Mesenchymal stem cell (in vitro differentiated cells and primary cell): Measurements from ENCODE around the gene VTN.

Source experiments
- DNase-seq: peaks from one replicate; pipeline ENCODE4 v3.0.0-alpha.2; 2013
- H2AFZ ChIP-seq: one replicate; pipeline ENCODE4 v1.6.1; 2013; ENCODE audit warnings: low read depth, mild to moderate bottlenecking, control low read depth, inconsistent platforms, low read length, moderate library complexity
- H2AK5ac ChIP-seq: 2 replicates; pipeline ENCODE4 v1.6.1; 2013; ENCODE audit warnings: low read length, moderate library complexity, mild to moderate bottlenecking, inconsistent platforms; ENCODE audit not compliant: severe bottlenecking
- H2BK120ac ChIP-seq: one replicate; pipeline ENCODE4 v1.6.1; 2013; ENCODE audit warnings: low read depth, mild to moderate bottlenecking, inconsistent platforms, low read length, moderate library complexity
- H2BK12ac ChIP-seq, 2 experiments: one replicate each; pipeline ENCODE4 v1.6.1; 2013; ENCODE audit warnings: inconsistent platforms in 2 of 2, low read length in 2 of 2, mild to moderate bottlenecking in 2 of 2, moderate library complexity in 2 of 2, control low read depth in 1 of 2
- H2BK15ac ChIP-seq: one replicate; pipeline ENCODE4 v1.6.1; 2013; ENCODE audit warnings: mild to moderate bottlenecking, low read depth, inconsistent platforms; ENCODE audit not compliant: poor library complexity, severe bottlenecking
- H2BK5ac ChIP-seq: 2 replicates; pipeline ENCODE4 v1.6.1; 2013; ENCODE audit warnings: low read depth, mild to moderate bottlenecking, low read length, control low read depth, inconsistent platforms; ENCODE audit not compliant: poor library complexity, severe bottlenecking
- H3K14ac ChIP-seq, 2 experiments: one replicate each; pipeline ENCODE4 v1.6.1; 2013; ENCODE audit warnings: inconsistent platforms in 2 of 2, low read length in 2 of 2, control low read depth in 1 of 2, mild to moderate bottlenecking in 1 of 2, moderate library complexity in 1 of 2
- H3K18ac ChIP-seq, 2 experiments: one replicate each; pipeline ENCODE4 v1.6.1; 2013; ENCODE audit warnings: inconsistent platforms in 2 of 2, low read length in 2 of 2, control low read depth in 1 of 2, low read depth in 1 of 2, mild to moderate bottlenecking in 1 of 2
- H3K23ac ChIP-seq, 2 experiments: one replicate each; pipeline ENCODE4 v1.6.1; 2013; ENCODE audit warnings: inconsistent platforms in 2 of 2, low read length in 2 of 2, mild to moderate bottlenecking in 2 of 2, moderate library complexity in 2 of 2, control low read depth in 1 of 2
- H3K27ac ChIP-seq: 2 replicates; pipeline ENCODE4 v1.5.1; 2013; ENCODE audit warnings: mild to moderate bottlenecking, moderate library complexity, low read length, control low read depth, inconsistent platforms; ENCODE audit not compliant: poor library complexity, severe bottlenecking
- H3K27me3 ChIP-seq, 2 experiments: 2 replicates each; pipeline versions ENCODE4 v1.6.1 to v1.7.0; 2013; ENCODE audit warnings: low read length in 2 of 2, mild to moderate bottlenecking in 2 of 2, moderate library complexity in 2 of 2, control low read depth in 1 of 2, inconsistent platforms in 1 of 2; ENCODE audit not compliant: control insufficient read depth in 1 of 2, insufficient read depth in 1 of 2
- H3K36me3 ChIP-seq, 2 experiments: 2 replicates each; pipeline versions ENCODE4 v1.6.1 to v1.7.0; 2013; ENCODE audit warnings: low read length in 2 of 2, control low read depth in 1 of 2, inconsistent platforms in 1 of 2, low read depth in 1 of 2, mild to moderate bottlenecking in 1 of 2; ENCODE audit not compliant: insufficient read depth in 2 of 2, control insufficient read depth in 1 of 2
- H3K4ac ChIP-seq, 2 experiments: one replicate each; pipeline ENCODE4 v1.6.1; 2013; ENCODE audit warnings: inconsistent platforms in 2 of 2, low read length in 2 of 2, mild to moderate bottlenecking in 2 of 2, moderate library complexity in 2 of 2, control low read depth in 1 of 2, low read depth in 1 of 2
- H3K4me1 ChIP-seq: 2 replicates; pipeline ENCODE4 v1.6.1; 2013; ENCODE audit warnings: low read depth, low read length, control low read depth; ENCODE audit not compliant: control insufficient read depth, insufficient read depth
- H3K4me2 ChIP-seq: 2 replicates; pipeline ENCODE4 v1.6.1; 2013; ENCODE audit warnings: low read length, mild to moderate bottlenecking, inconsistent platforms; ENCODE audit not compliant: poor library complexity, severe bottlenecking
- H3K4me3 ChIP-seq, 2 experiments: 2 replicates each; pipeline versions ENCODE4 v1.5.1 to v1.7.0; 2013; ENCODE audit warnings: low read length in 2 of 2, mild to moderate bottlenecking in 2 of 2, control low read depth in 1 of 2, low read depth in 1 of 2; ENCODE audit not compliant: insufficient read depth in 1 of 2
- H3K79me1 ChIP-seq: replicated peaks from 2 replicates; pipeline ENCODE4 v1.6.1; 2013; ENCODE audit warnings: mild to moderate bottlenecking, control low read depth, low read length, inconsistent platforms; ENCODE audit not compliant: poor library complexity, severe bottlenecking
- H3K9ac ChIP-seq: 2 replicates; pipeline ENCODE4 v1.7.0; 2013; ENCODE audit warnings: mild to moderate bottlenecking, low read length, moderate library complexity
- H3K9me3 ChIP-seq: 2 replicates; pipeline ENCODE4 v1.7.0; 2013; ENCODE audit warnings: mild to moderate bottlenecking, low read length; ENCODE audit not compliant: control insufficient read depth
- H4K8ac ChIP-seq: one replicate; pipeline ENCODE4 v1.6.1; 2013; ENCODE audit warnings: inconsistent platforms, mild to moderate bottlenecking, low read length, moderate library complexity
- H4K91ac ChIP-seq: one replicate; pipeline ENCODE4 v1.6.1; 2013; ENCODE audit warnings: mild to moderate bottlenecking, low read length, inconsistent platforms
- WGBS: methylation state at CpG from one replicate; pipeline ENCODE4 v1.1.7; 2013; ENCODE audit warnings: mixed read lengths; 5-methylcytosine and 5-hydroxymethylcytosine counted together

Gene VTN

DNA sequence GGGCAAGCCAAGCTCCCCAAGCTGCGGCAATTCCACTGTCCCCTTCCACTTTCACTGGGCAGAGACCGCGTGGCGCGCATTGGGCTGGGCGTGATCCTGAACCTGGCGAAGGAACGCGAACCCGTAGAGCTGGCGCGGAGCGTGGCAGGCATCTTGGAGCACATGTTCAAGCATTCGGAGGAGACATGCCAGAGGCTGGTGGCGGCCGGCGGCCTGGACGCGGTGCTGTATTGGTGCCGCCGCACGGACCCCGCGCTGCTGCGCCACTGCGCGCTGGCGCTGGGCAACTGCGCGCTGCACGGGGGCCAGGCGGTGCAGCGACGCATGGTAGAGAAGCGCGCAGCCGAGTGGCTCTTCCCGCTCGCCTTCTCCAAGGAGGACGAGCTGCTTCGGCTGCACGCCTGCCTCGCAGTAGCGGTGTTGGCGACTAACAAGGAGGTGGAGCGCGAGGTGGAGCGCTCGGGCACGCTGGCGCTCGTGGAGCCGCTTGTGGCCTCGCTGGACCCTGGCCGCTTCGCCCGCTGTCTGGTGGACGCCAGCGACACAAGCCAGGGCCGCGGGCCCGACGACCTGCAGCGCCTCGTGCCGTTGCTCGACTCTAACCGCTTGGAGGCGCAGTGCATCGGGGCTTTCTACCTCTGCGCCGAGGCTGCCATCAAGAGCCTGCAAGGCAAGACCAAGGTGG lies 11.2 kb upstream of the VTN start:
- no peak for DNase-seq
- H3K27me3 ChIP-seq: peaks cover 16 to 33% of the 10 kb centered on the region in 2 experiments
- H3K27ac ChIP-seq: no peak overlapping the region
- H3K14ac ChIP-seq: no peak overlapping the region
- no peak overlapping the region for H2AK5ac ChIP-seq
- H3K4ac ChIP-seq: no peak overlapping the region
- H4K8ac ChIP-seq: peak overlapping the region; percentile 42
- no peak overlapping the region for H2AFZ ChIP-seq
- no peak overlapping the region for H3K4me2 ChIP-seq
- H3K9ac ChIP-seq: no peak overlapping the region
- H3K9me3 ChIP-seq: no peaks in the 10 kb centered on the region
- H3K4me3 ChIP-seq: peak overlapping the region in 1 of 2 experiments; percentile 30
- peak overlapping the region; percentile 72 for H4K91ac ChIP-seq
- WGBS: 22% methylated on average over 70 of the region's 72 CpGs
- H2BK5ac ChIP-seq: no peak overlapping the region
- peaks cover 11% of the 10 kb centered on the region for H3K4me1 ChIP-seq
- no peak overlapping the region for H3K23ac ChIP-seq
- H3K36me3 ChIP-seq: peaks cover 3 to 18% of the 10 kb centered on the region in 2 experiments
- no peak overlapping the region for H2BK12ac ChIP-seq
- H3K18ac ChIP-seq: no peak overlapping the region
- peaks cover 1% of the 10 kb centered on the region for H3K79me1 ChIP-seq
- H2BK120ac ChIP-seq: no peak overlapping the region
- H2BK15ac ChIP-seq: no peak overlapping the region

DNA sequence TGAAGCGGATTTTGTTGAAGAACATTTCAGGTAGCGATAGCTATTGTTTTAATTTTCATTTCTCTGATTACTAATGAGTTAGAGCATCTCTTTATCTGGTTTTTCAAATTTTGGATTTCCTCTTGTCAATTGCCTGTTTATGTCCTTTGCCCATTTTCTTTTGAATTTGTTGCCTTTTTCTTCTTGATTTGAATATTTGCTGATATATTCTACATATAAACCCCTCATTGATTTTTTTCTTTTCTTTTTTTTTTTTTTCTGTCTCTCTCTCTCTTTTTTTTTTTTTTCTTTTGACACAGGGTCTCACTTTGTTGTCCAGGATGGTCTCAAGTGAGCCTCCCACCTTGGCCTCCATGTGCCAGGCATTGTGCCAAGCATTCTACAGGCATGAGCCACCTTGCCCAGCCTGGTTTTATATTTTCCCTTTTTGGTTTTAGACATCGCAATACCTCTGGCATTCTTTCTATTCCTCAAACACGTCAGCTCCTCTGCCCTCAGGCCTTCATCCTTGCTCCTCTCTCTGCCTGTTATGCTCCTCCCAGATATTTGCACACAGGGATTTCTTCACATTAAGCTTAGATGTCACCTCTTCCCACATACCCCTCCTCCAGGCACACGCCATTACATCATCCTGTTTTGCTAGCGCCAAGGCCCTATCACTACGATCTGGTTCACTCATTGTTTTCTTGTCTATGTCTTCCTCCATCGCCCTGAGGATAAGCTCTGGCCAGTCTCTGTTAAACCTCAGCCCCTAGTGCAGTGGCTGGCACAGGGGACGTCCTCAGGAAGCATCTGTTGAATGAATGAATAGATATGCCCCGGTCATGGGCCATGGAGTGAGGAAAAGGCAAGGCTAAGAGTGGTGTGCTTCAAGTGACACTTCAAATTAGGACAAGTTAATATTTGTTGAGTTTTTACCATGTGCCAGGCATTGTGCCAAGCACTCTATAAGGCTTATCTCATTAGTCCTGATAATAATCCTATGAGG lies 10.0 kb upstream of the VTN start:
- Histone ChIP-seq H2BK15ac (no peak overlapping the region), H3K79me1 (peaks cover 1% of the 10 kb centered on the region), H2AK5ac (no peak overlapping the region), H3K18ac (no peak overlapping the region), H3K4ac (no peak overlapping the region), H3K4me3 (no peak overlapping the region), H3K9me3 (no peaks in the 10 kb centered on the region), H3K23ac (no peak overlapping the region), H4K8ac (no peak overlapping the region), H3K36me3 (peaks cover 3 to 15% of the 10 kb centered on the region in 2 experiments), H3K4me1 (peaks cover 11% of the 10 kb centered on the region), H4K91ac (no peak overlapping the region), H2BK120ac (no peak overlapping the region), H3K27me3 (peaks cover 16 to 33% of the 10 kb centered on the region in 2 experiments), H3K4me2 (no peak overlapping the region), H3K14ac (no peak overlapping the region), H2AFZ (no peak overlapping the region), H2BK5ac (no peak overlapping the region), H3K9ac (no peak overlapping the region), H3K27ac (no peak overlapping the region), H2BK12ac (no peak overlapping the region)
- 86% methylated on average over 9 of the region's 10 CpGs for WGBS
- no peak for DNase-seq

DNA sequence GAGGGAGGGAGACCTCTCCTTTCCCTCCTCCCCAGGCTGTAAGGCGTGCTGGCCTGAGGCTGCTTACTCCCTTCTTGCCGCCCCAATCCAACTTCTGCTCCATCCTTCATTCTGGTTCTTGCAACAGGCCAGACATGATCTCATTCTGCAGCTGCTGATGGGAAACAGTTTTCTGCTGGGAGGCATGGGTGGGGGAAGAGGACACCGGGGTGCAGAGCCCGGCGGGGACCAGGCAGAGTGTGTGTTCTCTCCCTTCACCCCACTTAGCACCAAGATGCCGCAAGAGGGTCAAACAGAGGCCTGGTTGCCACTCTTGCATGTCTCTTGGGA lies 2.8 kb upstream of the VTN start:
- H3K27me3 ChIP-seq: peaks cover 0 to 11% of the 10 kb centered on the region in 2 experiments
- H3K79me1 ChIP-seq: no peaks in the 10 kb centered on the region
- DNase-seq: no peak
- no peak overlapping the region for H3K23ac ChIP-seq
- no peak overlapping the region for H3K27ac ChIP-seq
- H4K8ac ChIP-seq: no peak overlapping the region
- no peaks in the 10 kb centered on the region for H3K9me3 ChIP-seq
- H3K36me3 ChIP-seq: peaks cover 0 to 8% of the 10 kb centered on the region in 2 experiments
- no peak overlapping the region for H2BK12ac ChIP-seq
- H2BK5ac ChIP-seq: no peak overlapping the region
- H3K14ac ChIP-seq: no peak overlapping the region
- no peak overlapping the region for H2BK120ac ChIP-seq
- peak overlapping the region in 1 of 2 experiments; percentile 81 for H3K4me3 ChIP-seq
- 94% methylated on average over 4 of the region's 6 CpGs for whole genome bisulfite sequencing
- no peak overlapping the region for H3K4ac ChIP-seq
- H2AK5ac ChIP-seq: no peak overlapping the region
- no peak overlapping the region for H4K91ac ChIP-seq
- H2BK15ac ChIP-seq: no peak overlapping the region
- no peak overlapping the region for H3K4me2 ChIP-seq
- peaks cover 21% of the 10 kb centered on the region for H3K4me1 ChIP-seq
- no peak overlapping the region for H3K18ac ChIP-seq
- H3K9ac ChIP-seq: peak overlapping the region; percentile 78
- H2AFZ ChIP-seq: peak overlapping the region; percentile 7
